ENCODE data around the gene HASPIN.

DNA sequence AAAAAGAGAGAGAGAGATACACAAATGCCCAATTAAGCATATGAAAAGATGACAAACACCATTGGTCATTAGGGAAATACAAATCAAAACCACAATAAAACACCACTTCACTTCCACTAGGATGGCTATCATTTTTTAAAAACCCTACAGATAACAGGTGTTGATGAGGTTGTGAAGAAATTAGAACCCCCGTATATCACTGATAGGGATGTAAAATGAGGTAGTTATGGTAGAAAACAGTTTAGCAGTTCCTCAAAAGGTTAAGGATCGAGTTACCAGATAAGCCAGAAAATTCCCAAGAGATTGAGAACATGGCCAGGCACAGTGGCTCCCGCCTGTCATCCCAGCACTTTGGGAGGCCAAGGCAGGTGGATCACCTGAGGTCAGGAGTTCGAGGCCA, 30.6 kb upstream of the HASPIN start:
- no peak for TF ChIP-seq CTCF (IDR thresholded peaks at IDR 0.05)
- TF ChIP-seq POLR2A (IDR thresholded peaks at IDR 0.05), result no peak

All from heart left ventricle (tissue), 13 donors.